Suprapubic skin (tissue), 4 donors: ENCODE results near the gene PROZ.

Source experiments
- CTCF ChIP-seq, 2 donors: fragments of 200-600 bp in 1 of 2; fragments of 450-650 bp in 1 of 2; sonication (generic) in 1 of 2; IDR thresholded peaks; one replicate each; pipeline ENCODE4 v1.5.1; 2016 to 2019; ENCODE audit warnings: antibody characterized with exemption in 2 of 2, mild to moderate bottlenecking in 1 of 2, moderate library complexity in 1 of 2
- EP300 ChIP-seq: sonication (generic); formaldehyde crosslinking; IDR thresholded peaks from one replicate; pipeline ENCODE4 v1.6.1; 2017; ENCODE audit warnings: antibody characterized with exemption
- POLR2A ChIP-seq, 2 donors: fragments of 450-650 bp; IDR thresholded peaks; one replicate each; pipeline ENCODE4 v1.6.1; 2017; ENCODE audit warnings: antibody characterized with exemption in 2 of 2, mild to moderate bottlenecking in 2 of 2, moderate library complexity in 2 of 2
- POLR2AphosphoS5 ChIP-seq, 3 donors: sonication (generic); formaldehyde crosslinking; IDR thresholded peaks; one replicate each; pipeline ENCODE4 v1.6.1; 2017; ENCODE audit warnings: antibody characterized with exemption in 3 of 3

- TF ChIP-seq CTCF (IDR thresholded peaks at IDR 0.05): no peak
- no peak for TF ChIP-seq POLR2A (IDR thresholded peaks at IDR 0.05)
- TF ChIP-seq EP300: no peak
- TF ChIP-seq POLR2AphosphoS5 (IDR thresholded peaks at IDR 0.05): no peak
These were observed 11.2 kb upstream of the PROZ start for GRCh38 chr13:113147206-113147605.
